Breast epithelium (tissue), 4 donors: Measurements from ENCODE around the gene ERBIN. TPM values are rescaled to one million over a fixed set of nuclear protein-coding genes. Genes with fewer than 3 reads are reported as not detected.

Source experiments
- DNase-seq, 2 donors: peaks; one replicate each; pipeline ENCODE4 v3.0.0-alpha.2; 2019; ENCODE audit warnings: low spot score in 2 of 2
- H3K27ac ChIP-seq, 2 donors: fragments of 200-600 bp; sonication (generic) in 1 of 2; one replicate each; pipeline ENCODE4 v1.5.1; 2016 to 2019; ENCODE audit warnings: mild to moderate bottlenecking in 1 of 2
- H3K27me3 ChIP-seq, 2 donors: fragments of 200-600 bp; sonication (generic) in 1 of 2; one replicate each; pipeline versions ENCODE4 v1.5.1 to v1.6.0; 2017 to 2019; ENCODE audit warnings: control low read depth in 1 of 2, mild to moderate bottlenecking in 1 of 2
- H3K36me3 ChIP-seq: fragments of 200-600 bp; one replicate; pipeline ENCODE4 v1.5.1; 2019
- H3K4me1 ChIP-seq, 2 donors: fragments of 200-600 bp; sonication (generic); one replicate each; pipeline ENCODE4 v1.5.1; 2016 to 2019; ENCODE audit warnings: control low read depth in 1 of 2
- H3K4me3 ChIP-seq, 3 donors: fragments of 200-600 bp; sonication (generic); 1 replicate in 2 of 3; 2 replicates in 1 of 3; pipeline ENCODE4 v1.5.1; 2016 to 2019; ENCODE audit warnings: mild to moderate bottlenecking in 3 of 3, moderate library complexity in 2 of 3
- H3K9me3 ChIP-seq, 2 donors: fragments of 200-600 bp; sonication (generic) in 1 of 2; one replicate each; pipeline ENCODE4 v1.5.1; 2016 to 2019; ENCODE audit warnings: control low read depth in 1 of 2
- POLR2A ChIP-seq: fragments of 450-650 bp; IDR thresholded peaks from one replicate; pipeline ENCODE4 v1.6.1; 2016; ENCODE audit warnings: antibody characterized with exemption, mild to moderate bottlenecking, moderate library complexity
- POLR2AphosphoS5 ChIP-seq, 3 donors: sonication (generic); formaldehyde crosslinking; IDR thresholded peaks; one replicate each; pipeline ENCODE4 v1.6.1; 2017; ENCODE audit warnings: antibody characterized with exemption in 3 of 3
- intact Hi-C: fragments of 100-400 bp; cut with DNase I; formaldehyde crosslinking; loops from one replicate; pipeline ENCODE4 v1.15.1; 2023; ENCODE audit warnings: low total_unique reads
- total RNA-seq, 3 donors: library from RNA; depleted of rRNA; stranded (reverse); fragments of >200 nt; gene quantifications; one replicate each; pipeline ENCODE4 v1.1.0, GENCODE V29; 2016
- TF ChIP-seq, protein P1 (sequence below), 3 donors: fragments of 450-650 bp; IDR thresholded peaks; one replicate each; pipeline ENCODE4 v1.5.1; 2016 to 2017; ENCODE audit warnings: antibody characterized with exemption in 3 of 3, mild to moderate bottlenecking in 3 of 3, moderate library complexity in 3 of 3

Gene ERBIN
- total RNA-seq, 3 donors from 2014 or later = 63.5 to 131 (median 97.7) TPM

DNA sequence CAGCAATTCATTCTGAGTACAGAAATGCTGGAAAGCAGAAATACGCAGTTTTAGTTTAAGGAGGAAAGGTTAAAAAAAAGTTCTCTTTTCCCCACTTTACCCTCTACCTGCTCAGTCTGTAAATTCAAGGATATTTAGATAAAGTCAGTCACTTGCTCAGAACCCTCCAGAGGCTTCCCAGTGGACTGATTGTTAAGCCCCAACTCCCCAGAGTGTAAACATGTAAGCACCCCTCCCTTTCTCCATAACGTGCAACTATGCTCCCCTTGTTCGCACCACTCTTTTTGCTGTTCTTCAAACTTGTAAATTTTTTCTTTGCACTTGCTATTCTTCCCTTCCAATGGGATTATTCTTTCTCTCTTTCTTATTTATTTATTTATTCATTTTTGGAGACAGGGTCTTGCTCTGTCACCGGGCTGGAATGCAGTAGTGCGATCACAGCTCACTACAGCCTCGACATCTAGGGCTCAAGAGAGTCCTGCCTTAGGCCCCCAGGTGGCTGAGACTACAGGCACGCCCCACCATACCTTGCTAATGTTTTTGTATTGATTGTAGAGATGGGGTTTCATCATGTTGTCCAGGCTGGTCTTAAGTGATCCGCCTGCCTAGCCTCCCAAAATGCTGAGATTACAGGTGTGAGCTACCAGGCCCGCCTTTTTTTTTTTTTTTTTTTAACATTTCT, 32.5 kb upstream of the ERBIN start:
- Histone ChIP-seq H3K4me1 (no peaks in the 10 kb centered on the region), H3K4me3 (no peak overlapping the region), H3K27me3 (no peaks in the 10 kb centered on the region), H3K36me3 (no peaks in the 10 kb centered on the region), H3K9me3 (no peaks in the 10 kb centered on the region), H3K27ac (no peak overlapping the region)
- no peak for TF ChIP-seq POLR2AphosphoS5 (IDR thresholded peaks at IDR 0.05)
- TF ChIP-seq, protein P1, sequence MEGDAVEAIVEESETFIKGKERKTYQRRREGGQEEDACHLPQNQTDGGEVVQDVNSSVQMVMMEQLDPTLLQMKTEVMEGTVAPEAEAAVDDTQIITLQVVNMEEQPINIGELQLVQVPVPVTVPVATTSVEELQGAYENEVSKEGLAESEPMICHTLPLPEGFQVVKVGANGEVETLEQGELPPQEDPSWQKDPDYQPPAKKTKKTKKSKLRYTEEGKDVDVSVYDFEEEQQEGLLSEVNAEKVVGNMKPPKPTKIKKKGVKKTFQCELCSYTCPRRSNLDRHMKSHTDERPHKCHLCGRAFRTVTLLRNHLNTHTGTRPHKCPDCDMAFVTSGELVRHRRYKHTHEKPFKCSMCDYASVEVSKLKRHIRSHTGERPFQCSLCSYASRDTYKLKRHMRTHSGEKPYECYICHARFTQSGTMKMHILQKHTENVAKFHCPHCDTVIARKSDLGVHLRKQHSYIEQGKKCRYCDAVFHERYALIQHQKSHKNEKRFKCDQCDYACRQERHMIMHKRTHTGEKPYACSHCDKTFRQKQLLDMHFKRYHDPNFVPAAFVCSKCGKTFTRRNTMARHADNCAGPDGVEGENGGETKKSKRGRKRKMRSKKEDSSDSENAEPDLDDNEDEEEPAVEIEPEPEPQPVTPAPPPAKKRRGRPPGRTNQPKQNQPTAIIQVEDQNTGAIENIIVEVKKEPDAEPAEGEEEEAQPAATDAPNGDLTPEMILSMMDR (IDR thresholded peaks at IDR 0.05) = no peak
- no peak for TF ChIP-seq POLR2A
- intact Hi-C loops = no loop called here
- DNase-seq = no peak

DNA sequence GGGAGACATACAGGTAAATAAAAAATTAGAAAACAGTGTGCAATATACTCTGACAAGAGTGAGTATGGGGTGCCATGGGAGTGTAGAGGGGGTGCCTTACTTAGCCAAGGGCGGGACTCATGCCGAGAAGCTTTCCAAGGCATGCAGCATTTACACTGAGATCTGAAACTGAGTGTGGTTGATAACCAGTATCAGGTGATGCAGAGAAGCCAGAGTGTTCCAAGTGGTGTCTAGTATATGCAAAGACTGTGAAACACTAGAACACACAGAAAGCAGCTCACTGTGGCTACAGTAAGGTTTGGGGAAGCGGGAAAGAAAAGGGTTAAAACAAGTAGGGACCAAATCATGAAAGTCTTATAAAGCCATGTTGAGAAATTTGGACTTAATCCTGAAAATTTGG, 30.5 kb upstream of the ERBIN start:
- Histone ChIP-seq H3K9me3 (no peaks in the 10 kb centered on the region), H3K27ac (no peak overlapping the region), H3K4me3 (no peak overlapping the region), H3K36me3 (no peaks in the 10 kb centered on the region), H3K27me3 (no peaks in the 10 kb centered on the region), H3K4me1 (no peaks in the 10 kb centered on the region)
- TF ChIP-seq POLR2A = no peak
- no peak for TF ChIP-seq POLR2AphosphoS5 (IDR thresholded peaks at IDR 0.05)
- TF ChIP-seq, protein P1 (IDR thresholded peaks at IDR 0.05) = no peak
- DNase-seq = no peak
- intact Hi-C loops = no loop called here

DNA sequence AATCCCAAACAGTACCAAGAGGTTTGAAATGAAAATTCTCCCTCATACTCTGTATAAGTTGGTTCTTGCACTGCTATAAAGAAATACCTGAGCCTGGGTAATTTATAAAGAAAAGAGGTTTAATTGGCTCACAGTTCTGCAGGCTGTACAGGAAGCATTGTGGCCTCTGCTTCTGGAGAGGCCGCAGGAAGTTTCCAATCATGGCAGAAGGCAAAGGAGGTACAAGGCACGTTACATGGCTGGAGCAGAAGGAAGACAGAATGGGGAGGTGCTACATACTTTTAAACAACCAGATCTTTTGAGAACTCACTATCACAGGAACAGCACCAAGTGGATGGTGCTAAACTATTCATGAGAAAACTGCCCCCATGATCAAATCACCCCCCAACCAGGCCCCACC, 25.6 kb upstream of the ERBIN start:
- no peak for DNase-seq
- no peak overlapping the region for H3K27ac ChIP-seq
- H3K36me3 ChIP-seq = no peaks in the 10 kb centered on the region
- no peaks in the 10 kb centered on the region for H3K27me3 ChIP-seq
- no peak overlapping the region for H3K4me3 ChIP-seq
- no peaks in the 10 kb centered on the region for H3K9me3 ChIP-seq
- no peaks in the 10 kb centered on the region for H3K4me1 ChIP-seq
- intact Hi-C loops = no loop called here
- TF ChIP-seq POLR2A = no peak

DNA sequence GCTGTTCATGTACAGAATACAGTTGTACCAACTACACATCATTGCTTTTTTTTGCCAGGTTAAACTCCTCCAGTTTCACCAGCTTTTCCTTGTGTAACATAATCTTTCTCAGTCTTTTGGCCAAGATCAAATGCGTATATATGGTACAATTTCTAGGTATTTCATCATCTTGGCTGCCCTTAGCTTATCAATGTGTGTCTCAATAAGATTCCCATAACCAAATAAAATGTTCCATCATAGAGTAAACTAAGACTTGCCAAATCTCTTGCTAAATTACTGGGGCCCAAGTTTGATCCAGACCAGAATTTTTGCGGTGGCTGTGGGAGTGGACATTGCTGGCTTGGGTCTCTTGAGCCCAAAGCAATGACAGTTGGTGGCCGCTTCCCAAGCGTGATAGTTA, 24.3 kb upstream of the ERBIN start:
- intact Hi-C loops = no loop called here
- TF ChIP-seq POLR2A (no peak), POLR2AphosphoS5 (IDR thresholded peaks at IDR 0.05) (no peak)
- TF ChIP-seq, protein P1 (IDR thresholded peaks at IDR 0.05) = no peak
- Histone ChIP-seq H3K36me3 (no peaks in the 10 kb centered on the region), H3K4me3 (no peak overlapping the region), H3K9me3 (no peaks in the 10 kb centered on the region), H3K27me3 (no peaks in the 10 kb centered on the region), H3K4me1 (no peaks in the 10 kb centered on the region), H3K27ac (no peak overlapping the region)
- DNase-seq = no peak

DNA sequence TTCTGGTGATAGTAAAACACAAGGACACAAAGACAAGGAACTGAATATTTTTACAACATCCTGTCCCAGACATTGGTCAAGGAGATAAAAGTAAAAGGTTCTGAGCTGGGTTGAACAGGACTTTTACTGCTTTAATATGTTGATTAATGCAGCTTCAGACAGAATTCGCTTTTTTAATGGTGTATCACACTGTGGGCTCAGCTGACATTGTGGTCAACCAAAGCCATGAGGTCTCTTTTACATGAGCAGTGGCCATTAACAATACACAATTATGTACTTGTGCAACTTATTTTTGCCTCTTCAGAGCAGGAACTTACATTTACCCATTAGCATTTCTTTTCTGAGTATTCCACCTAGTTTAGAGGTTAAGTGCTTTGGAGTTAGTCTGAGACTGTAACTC, 22.8 kb upstream of the ERBIN start:
- TF ChIP-seq POLR2AphosphoS5 (IDR thresholded peaks at IDR 0.05) (no peak), POLR2A (no peak)
- TF ChIP-seq, protein P1 (IDR thresholded peaks at IDR 0.05) = no peak
- Histone ChIP-seq H3K27ac (no peak overlapping the region), H3K4me1 (no peaks in the 10 kb centered on the region), H3K9me3 (no peaks in the 10 kb centered on the region), H3K27me3 (no peaks in the 10 kb centered on the region), H3K4me3 (no peak overlapping the region), H3K36me3 (no peaks in the 10 kb centered on the region)
- no peak for DNase-seq
- intact Hi-C loops = no loop called here
